MM.1S (cell line): ENCODE results near the gene RPAP3.

Experiments
- DNase-seq: peaks from one replicate; pipeline ENCODE4 v3.0.0-alpha.2; 2015
- H2AFZ ChIP-seq: fragments of 300-600 bp; sonication (generic); 2 replicates; pipeline ENCODE4 v1.6.0; 2016; ENCODE audit warnings: antibody characterized with exemption, low read length
- H3F3A ChIP-seq: fragments of 300-600 bp; sonication (generic); 2 replicates; pipeline ENCODE4 v1.6.1; 2016; ENCODE audit warnings: mild to moderate bottlenecking, antibody characterized with exemption, low read length, moderate library complexity, mixed read lengths; ENCODE audit not compliant: insufficient read depth
- H3K27ac ChIP-seq: fragments of 300-600 bp; sonication (generic); 2 replicates; pipeline ENCODE4 v1.5.1; 2016; ENCODE audit warnings: mild to moderate bottlenecking, low read length
- H3K27me3 ChIP-seq: fragments of 300-600 bp; sonication (generic); replicated peaks from 2 replicates; pipeline ENCODE4 v1.6.0; 2016; ENCODE audit warnings: low read length; ENCODE audit not compliant: insufficient read depth
- H3K36me3 ChIP-seq: fragments of 300-600 bp; sonication (generic); replicated peaks from 2 replicates; pipeline ENCODE4 v1.6.1; 2016; ENCODE audit warnings: mild to moderate bottlenecking, low read length, mixed read lengths; ENCODE audit not compliant: insufficient read depth
- H3K4me1 ChIP-seq: fragments of 300-600 bp; sonication (generic); 2 replicates; pipeline ENCODE4 v1.6.1; 2016; ENCODE audit warnings: low read length, mixed read lengths
- H3K4me2 ChIP-seq: fragments of 300-600 bp; sonication (generic); 2 replicates; pipeline ENCODE4 v1.6.0; 2016; ENCODE audit warnings: low read depth, low read length
- H3K4me3 ChIP-seq: fragments of 300-600 bp; sonication (generic); 2 replicates; pipeline ENCODE4 v1.5.1; 2016; ENCODE audit warnings: low read length, mixed read lengths
- H3K79me2 ChIP-seq: fragments of 300-600 bp; sonication (generic); 2 replicates; pipeline ENCODE4 v1.6.1; 2016; ENCODE audit warnings: mixed run types, low read length, mixed read lengths
- H3K9ac ChIP-seq: fragments of 300-600 bp; sonication (generic); 2 replicates; pipeline ENCODE4 v1.6.1; 2016; ENCODE audit warnings: low read length, mixed read lengths
- H3K9me2 ChIP-seq: fragments of 300-600 bp; sonication (generic); replicated peaks from 2 replicates; pipeline ENCODE4 v1.6.1; 2016; ENCODE audit warnings: mild to moderate bottlenecking, low read length, mixed read lengths; ENCODE audit not compliant: insufficient read depth
- H3K9me3 ChIP-seq: fragments of 300-600 bp; sonication (generic); replicated peaks from 2 replicates; pipeline ENCODE4 v1.6.1; 2016; ENCODE audit warnings: mild to moderate bottlenecking, low read length, mixed read lengths; ENCODE audit not compliant: insufficient read depth
- H4K20me1 ChIP-seq: fragments of 300-600 bp; sonication (generic); 2 replicates; pipeline ENCODE4 v1.6.1; 2016; ENCODE audit warnings: mild to moderate bottlenecking, low read length, moderate library complexity, mixed read lengths; ENCODE audit not compliant: insufficient read depth
- CTCF ChIP-seq: fragments of 300-600 bp; sonication (generic); IDR thresholded peaks from 2 replicates; pipeline ENCODE4 v1.5.1; 2016; ENCODE audit warnings: antibody characterized with exemption, low read length, mixed read lengths
- EZH2 ChIP-seq: fragments of 300-600 bp; sonication (generic); optimal IDR thresholded peaks from 2 replicates; pipeline ENCODE3; 2017; ENCODE audit warnings: low read depth, mild to moderate bottlenecking, antibody characterized with exemption, low read length, mixed read lengths
- EZH2phosphoT487 ChIP-seq: fragments of 300-600 bp; sonication (generic); IDR thresholded peaks from 2 replicates; pipeline ENCODE4 v1.6.1; 2018; ENCODE audit warnings: antibody characterized with exemption, low read length

The RPAP3 gene

DNA sequence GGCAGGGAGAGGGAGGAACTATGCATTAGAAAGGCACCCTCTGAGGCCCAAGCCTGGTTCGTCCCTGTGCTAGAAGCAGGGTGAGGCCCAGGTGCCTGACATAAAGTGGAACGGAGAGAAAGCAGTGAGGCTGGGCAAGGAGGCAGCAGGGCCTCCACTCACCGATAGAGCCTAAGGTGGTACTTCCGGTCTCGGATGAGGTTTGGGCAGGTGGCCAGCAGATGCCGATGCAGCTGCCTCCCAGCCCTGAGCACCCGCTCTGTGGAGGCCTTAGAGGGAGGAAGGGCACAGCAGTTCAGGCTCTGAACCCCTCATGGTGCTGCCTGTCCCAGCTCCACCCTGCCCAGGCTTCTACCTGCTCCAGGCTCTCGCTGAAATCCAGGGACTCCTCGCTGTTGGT lies 45.7 kb upstream of the RPAP3 start:
- no peak overlapping the region for H3K4me3 ChIP-seq
- no peak overlapping the region for H2AFZ ChIP-seq
- no peak overlapping the region for H3K27ac ChIP-seq
- DNase-seq, result no peak
- no peaks in the 10 kb centered on the region for H3K27me3 ChIP-seq
- H3K9ac ChIP-seq, result no peak overlapping the region
- no peaks in the 10 kb centered on the region for H3K9me2 ChIP-seq
- no peaks in the 10 kb centered on the region for H3K36me3 ChIP-seq
- no peak overlapping the region for H3K4me2 ChIP-seq
- no peaks in the 10 kb centered on the region for H4K20me1 ChIP-seq
- H3K4me1 ChIP-seq, result peaks cover 44% of the 10 kb centered on the region
- peaks cover 16% of the 10 kb centered on the region for H3F3A ChIP-seq
- TF ChIP-seq EZH2 (no peak), EZH2phosphoT487 (no peak), CTCF (no peak)
- no peaks in the 10 kb centered on the region for H3K79me2 ChIP-seq
- no peaks in the 10 kb centered on the region for H3K9me3 ChIP-seq

GRCh38 chr12:47750916-47751470 lies 45.2 kb upstream of the RPAP3 start:
- Histone ChIP-seq H3K27me3 (no peaks in the 10 kb centered on the region), H3K9me2 (no peaks in the 10 kb centered on the region), H3K27ac (no peak overlapping the region), H3K4me1 (peaks cover 42% of the 10 kb centered on the region), H3K36me3 (no peaks in the 10 kb centered on the region), H3K79me2 (no peaks in the 10 kb centered on the region), H4K20me1 (no peaks in the 10 kb centered on the region), H3K4me3 (no peak overlapping the region), H3F3A (peaks cover 14% of the 10 kb centered on the region), H3K9ac (no peak overlapping the region), H3K4me2 (no peak overlapping the region), H2AFZ (no peak overlapping the region), H3K9me3 (no peaks in the 10 kb centered on the region)
- no peak for DNase-seq
- no peak for TF ChIP-seq CTCF
- TF ChIP-seq EZH2, result no peak
- TF ChIP-seq EZH2phosphoT487, result no peak

DNA sequence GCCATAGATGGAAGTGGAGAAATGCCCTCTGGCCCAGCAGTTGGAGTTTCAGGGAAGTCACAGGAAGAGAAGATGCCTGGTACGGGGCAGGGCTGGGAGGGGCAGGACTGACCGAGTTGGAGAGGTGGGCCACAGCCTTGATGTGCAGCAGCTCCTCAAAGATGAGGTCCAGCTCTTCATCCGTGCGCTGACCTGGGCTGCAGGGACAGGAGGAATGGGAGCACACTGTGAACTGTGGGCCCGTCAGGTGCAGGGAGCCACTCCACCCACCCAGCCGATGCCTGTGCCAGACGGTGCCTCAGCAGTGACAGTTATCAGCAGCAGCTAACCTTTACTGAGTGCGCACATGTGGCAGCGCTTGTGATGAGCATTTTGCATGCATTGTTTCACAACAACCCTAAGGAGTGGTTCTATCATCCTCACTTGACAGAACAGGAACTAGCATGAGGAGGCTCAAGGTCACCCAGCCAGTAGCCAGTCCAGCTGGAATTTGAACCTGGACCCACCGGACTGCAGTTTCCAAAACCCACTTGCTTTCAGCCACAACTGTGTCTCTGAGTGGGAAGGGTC lies 44.5 kb upstream of the RPAP3 start:
- H3K79me2 ChIP-seq, result no peaks in the 10 kb centered on the region
- no peak overlapping the region for H3K4me3 ChIP-seq
- H3K9ac ChIP-seq, result no peak overlapping the region
- H3K4me2 ChIP-seq, result no peak overlapping the region
- H4K20me1 ChIP-seq, result no peaks in the 10 kb centered on the region
- no peak for DNase-seq
- H3K9me3 ChIP-seq, result no peaks in the 10 kb centered on the region
- H3K27me3 ChIP-seq, result no peaks in the 10 kb centered on the region
- peaks cover 7% of the 10 kb centered on the region for H3F3A ChIP-seq
- no peak overlapping the region for H3K27ac ChIP-seq
- TF ChIP-seq EZH2phosphoT487, result no peak
- no peak for TF ChIP-seq CTCF
- no peak for TF ChIP-seq EZH2
- no peaks in the 10 kb centered on the region for H3K9me2 ChIP-seq
- peaks cover 39% of the 10 kb centered on the region for H3K4me1 ChIP-seq
- H3K36me3 ChIP-seq, result no peaks in the 10 kb centered on the region
- H2AFZ ChIP-seq, result no peak overlapping the region
